Kidney capillary endothelial cell (primary cell): ENCODE data around the gene MRGPRD.

Experiments
- DNase-seq: peaks from one replicate; pipeline ENCODE4 v3.0.0-alpha.2; 2018; ENCODE audit warnings: low spot score

Gene MRGPRD

GRCh38 chr11:68946416-68947090 lies 34.2 kb downstream of the MRGPRD start:
- DNase-seq = no peak

- no peak for DNase-seq
Observed at GRCh38 chr11:68942751-68943271, 38.0 kb downstream of the MRGPRD start.

- no peak for DNase-seq
Observed at GRCh38 chr11:68942095-68942620, 38.6 kb downstream of the MRGPRD start.

- DNase-seq = no peak
Observed at GRCh38 chr11:68941324-68942094, 39.3 kb downstream of the MRGPRD start.

GRCh38 chr11:68940651-68941323 lies 40.0 kb downstream of the MRGPRD start:
- DNase-seq = no peak

GRCh38 chr11:68939583-68940555 lies 40.9 kb downstream of the MRGPRD start:
- no peak for DNase-seq

GRCh38 chr11:68938816-68939582 lies 41.8 kb downstream of the MRGPRD start:
- DNase-seq = no peak

- no peak for DNase-seq
Observed at GRCh38 chr11:68938088-68938487, 42.7 kb downstream of the MRGPRD start.

- DNase-seq = no peak
Observed at GRCh38 chr11:68936676-68937620, 43.8 kb downstream of the MRGPRD start.

- no peak for DNase-seq
Observed at GRCh38 chr11:68936358-68936636, 44.5 kb downstream of the MRGPRD start.

- DNase-seq = no peak
Observed at GRCh38 chr11:68935516-68936357, 45.0 kb downstream of the MRGPRD start.

GRCh38 chr11:68935066-68935465 lies 45.7 kb downstream of the MRGPRD start:
- DNase-seq = no peak

- DNase-seq = no peak
Observed at GRCh38 chr11:68934666-68935065, 46.1 kb downstream of the MRGPRD start.

GRCh38 chr11:68934321-68934645 lies 46.5 kb downstream of the MRGPRD start:
- no peak for DNase-seq

- no peak for DNase-seq
Observed at GRCh38 chr11:68933605-68934320, 47.0 kb downstream of the MRGPRD start.

GRCh38 chr11:68932933-68933577 lies 47.7 kb downstream of the MRGPRD start:
- no peak for DNase-seq

GRCh38 chr11:68932358-68932757 lies 48.4 kb downstream of the MRGPRD start:
- DNase-seq = no peak

GRCh38 chr11:68931911-68932310 lies 48.9 kb downstream of the MRGPRD start:
- DNase-seq = no peak
